Activated naive CD4-positive, alpha-beta T cell treated with anti-CD3 and anti-CD28 coated beads, Interleukin-2, amount 10 ng/mL, durations not matched to agents 7 days and 5 days (primary cell): ENCODE data around the gene NCK2.

Experiments
- CTCF ChIA-PET: fragments of 350-600 bp; sonication (Branson Sonifier 250); formaldehyde crosslinking; loops from one replicate; lab custom pipeline; 2021; ENCODE audit warnings: antibody characterized with exemption; lab: Charles Lee
- DNase-seq: peaks from one replicate; pipeline ENCODE4 v3.0.0-alpha.2; 2020
- H3K27ac Mint-ChIP-seq: one replicate; pipeline ENCODE4 v1.8.0; 2021; ENCODE audit warnings: mild to moderate bottlenecking, moderate library complexity, mixed read lengths
- H3K27me3 Mint-ChIP-seq: one replicate; pipeline ENCODE4 v1.8.0; 2021; ENCODE audit warnings: mild to moderate bottlenecking, mixed read lengths
- H3K36me3 Mint-ChIP-seq: one replicate; pipeline ENCODE4 v1.8.0; 2021; ENCODE audit warnings: mixed read lengths
- H3K4me1 Mint-ChIP-seq: one replicate; pipeline ENCODE4 v1.8.0; 2021; ENCODE audit warnings: mixed read lengths
- H3K4me3 Mint-ChIP-seq: one replicate; pipeline ENCODE4 v1.8.0; 2021; ENCODE audit warnings: mild to moderate bottlenecking, moderate library complexity, mixed read lengths
- H3K9me3 Mint-ChIP-seq: one replicate; pipeline ENCODE4 v1.8.0; 2021; ENCODE audit warnings: mixed read lengths

Gene NCK2

DNA sequence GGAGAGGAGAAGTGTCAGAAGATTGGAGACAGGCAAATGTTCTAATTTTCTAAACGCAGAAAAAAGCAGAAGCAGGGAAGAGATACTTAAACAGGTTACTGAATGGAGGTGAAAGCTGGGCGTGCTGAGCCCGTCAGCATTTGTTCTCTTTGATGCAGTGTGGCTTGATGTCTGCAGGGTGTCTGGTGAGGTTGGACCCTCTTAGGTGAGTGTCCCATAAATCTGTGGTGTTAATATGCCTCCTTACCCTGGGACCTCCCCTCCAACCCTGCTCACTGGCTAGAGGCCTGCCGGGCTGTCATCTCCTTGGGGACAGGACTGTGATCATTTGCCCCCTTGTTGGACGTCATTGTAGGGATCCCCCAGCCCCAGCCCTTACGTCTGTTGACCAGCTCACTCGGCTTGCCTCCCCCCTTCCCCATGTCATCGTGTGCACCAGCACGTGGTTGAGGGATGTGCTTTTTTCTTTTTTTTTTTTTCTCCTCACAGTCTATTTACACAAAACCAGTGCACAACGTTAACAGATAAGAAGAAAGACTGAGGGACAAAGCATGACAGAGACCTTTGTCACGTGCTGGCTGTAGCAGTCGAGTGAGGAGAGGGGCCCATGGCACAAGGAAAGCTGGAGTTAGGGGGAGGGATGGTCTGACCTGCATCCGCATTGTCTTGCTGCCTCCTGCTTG, 56.4 kb downstream of the NCK2 start:
- Mint-ChIP-seq H3K27ac (peak overlapping the region; percentile 98), H3K27me3 (no peaks in the 10 kb centered on the region), H3K36me3 (peaks cover 63% of the 10 kb centered on the region), H3K4me3 (peak overlapping the region; percentile 55), H3K4me1 (peaks cover 93% of the 10 kb centered on the region), H3K9me3 (no peaks in the 10 kb centered on the region)
- CTCF ChIA-PET = interaction anchor here (1.1 kb wide), 1 partner anchor 9 kb away, joined by 4 read pairs; no protein-coding TSS in a partner anchor
- no peak for DNase-seq

DNA sequence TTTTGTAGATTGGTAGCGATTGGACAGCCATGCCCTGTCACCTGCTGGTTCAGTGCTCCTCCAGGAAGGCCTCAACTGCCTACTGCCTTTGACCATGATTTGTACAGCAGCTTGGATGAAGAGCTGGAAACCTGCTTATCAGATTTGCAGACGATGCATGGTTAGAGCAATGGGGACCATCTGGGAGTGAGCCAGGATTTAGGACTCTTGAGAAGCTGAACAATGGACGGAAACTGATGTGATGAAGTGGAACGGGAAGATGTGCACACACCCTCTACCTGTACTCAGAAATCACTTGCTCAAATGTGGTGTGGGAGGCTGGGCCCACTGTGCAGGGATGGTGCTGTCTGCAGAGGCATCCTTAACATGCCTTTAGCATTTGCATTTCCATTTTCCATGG, 57.2 kb downstream of the NCK2 start:
- CTCF ChIA-PET = interaction anchor here (1.1 to 1.4 kb wide), 2 partner anchors 10 to 15 kb away, joined by 3 to 4 read pairs; no protein-coding TSS in a partner anchor
- Mint-ChIP-seq H3K4me1 (peaks cover 88% of the 10 kb centered on the region), H3K36me3 (peaks cover 61% of the 10 kb centered on the region), H3K9me3 (no peaks in the 10 kb centered on the region), H3K27ac (peak overlapping the region; percentile 98), H3K27me3 (no peaks in the 10 kb centered on the region), H3K4me3 (no peak overlapping the region)
- no peak for DNase-seq

DNA sequence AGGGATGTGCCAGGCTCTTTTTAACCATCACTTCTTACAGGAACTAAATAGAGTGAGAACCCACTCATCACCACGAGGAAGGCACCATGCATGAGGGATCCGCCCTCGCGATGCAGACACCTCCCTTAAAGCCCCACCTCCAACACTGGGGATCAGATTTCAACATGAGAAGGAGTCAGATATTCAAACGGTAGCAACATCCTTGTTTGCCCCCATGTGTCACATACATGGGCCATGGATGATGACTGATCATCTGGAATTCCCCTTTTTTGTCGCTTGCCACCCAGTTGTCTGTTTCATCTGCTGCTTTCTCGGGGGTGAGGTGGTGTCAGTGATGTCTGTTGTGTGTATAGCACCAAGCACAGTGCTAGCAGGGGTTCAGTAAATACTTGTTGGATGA, 57.9 kb downstream of the NCK2 start:
- CTCF ChIA-PET = interaction anchor here (1.1 to 1.4 kb wide), 2 partner anchors 15 to 55 kb away, joined by 3 read pairs; no protein-coding TSS in a partner anchor
- H3K4me1 Mint-ChIP-seq = peaks cover 85% of the 10 kb centered on the region
- H3K36me3 Mint-ChIP-seq = peaks cover 61% of the 10 kb centered on the region
- peak; percentile 54 for DNase-seq
- peak overlapping the region; percentile 14 for H3K4me3 Mint-ChIP-seq
- no peaks in the 10 kb centered on the region for H3K9me3 Mint-ChIP-seq
- peak overlapping the region; percentile 98 for H3K27ac Mint-ChIP-seq
- H3K27me3 Mint-ChIP-seq = no peaks in the 10 kb centered on the region

DNA sequence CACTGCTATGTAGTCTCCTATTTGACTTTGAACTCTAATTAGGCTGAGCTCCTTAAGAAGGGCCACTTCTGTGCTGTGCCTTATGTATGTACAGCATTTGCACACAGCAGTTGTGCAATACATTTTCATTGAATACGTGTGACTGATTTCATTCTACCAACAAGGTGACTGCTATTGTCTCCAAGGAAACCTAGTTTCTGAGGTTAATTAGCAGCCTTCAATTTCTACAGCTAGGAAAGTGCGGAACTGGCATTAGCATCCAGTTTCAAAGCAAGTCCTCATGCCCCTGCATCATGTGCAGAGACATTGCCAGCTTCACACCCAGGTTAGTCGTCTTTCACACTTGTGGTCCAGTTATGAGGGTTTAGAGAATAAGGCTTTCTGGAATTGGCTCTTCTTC, 58.6 kb downstream of the NCK2 start:
- Mint-ChIP-seq H3K27me3 (no peaks in the 10 kb centered on the region), H3K9me3 (no peaks in the 10 kb centered on the region), H3K4me3 (no peak overlapping the region), H3K36me3 (peaks cover 63% of the 10 kb centered on the region), H3K4me1 (peaks cover 83% of the 10 kb centered on the region), H3K27ac (peak overlapping the region; percentile 98)
- DNase-seq = no peak
- CTCF ChIA-PET = interaction anchor here (1.1 to 1.4 kb wide), 3 partner anchors 16 to 85 kb away, joined by 3 read pairs; no protein-coding TSS in a partner anchor

DNA sequence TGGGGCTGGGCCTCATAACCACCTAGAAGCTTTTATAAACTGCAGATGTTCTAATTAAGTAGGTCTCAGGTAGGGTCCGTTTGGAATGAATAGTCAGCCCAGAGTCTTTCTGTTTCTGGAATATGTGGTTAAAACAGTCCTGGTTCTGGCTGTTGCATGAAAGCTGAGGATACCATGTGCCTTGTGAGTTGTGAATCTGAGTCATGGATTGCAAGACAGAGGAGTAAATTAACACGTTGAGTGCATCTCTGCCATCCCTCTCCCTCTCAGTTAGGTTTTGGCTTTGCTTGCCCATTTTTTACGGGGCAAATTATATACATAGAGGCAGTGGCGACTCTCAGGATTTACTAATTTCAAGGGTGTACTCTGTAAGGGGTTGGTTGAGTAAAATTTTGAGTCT, 59.1 kb downstream of the NCK2 start:
- Mint-ChIP-seq H3K4me3 (no peak overlapping the region), H3K36me3 (peaks cover 64% of the 10 kb centered on the region), H3K4me1 (peaks cover 83% of the 10 kb centered on the region), H3K27me3 (no peaks in the 10 kb centered on the region), H3K27ac (peak overlapping the region; percentile 74), H3K9me3 (no peaks in the 10 kb centered on the region)
- no peak for DNase-seq
- CTCF ChIA-PET = interaction anchor here (0.8 to 1.9 kb wide), 5 partner anchors 13 to 85 kb away, joined by 3 to 4 read pairs (median 3); no protein-coding TSS in a partner anchor

DNA sequence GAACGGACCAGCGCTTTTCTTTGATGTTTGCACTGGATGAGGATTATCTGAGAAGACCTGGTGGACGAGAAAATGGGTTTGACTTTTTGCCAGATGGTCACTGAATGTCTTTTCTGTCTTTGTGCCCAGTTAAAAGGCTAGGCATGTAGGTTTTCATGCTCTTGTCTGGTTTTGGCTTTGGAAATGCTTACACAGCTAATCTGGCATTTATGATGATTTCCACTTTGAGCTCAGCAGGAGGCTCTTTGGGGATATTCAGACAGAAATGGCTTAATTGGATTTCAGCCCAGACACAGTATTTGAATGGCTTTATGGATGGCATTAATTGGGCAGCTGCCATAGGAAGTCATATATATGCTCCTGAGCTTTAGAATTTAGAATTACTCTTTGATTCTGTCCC, 59.6 kb downstream of the NCK2 start:
- Mint-ChIP-seq H3K36me3 (peaks cover 64% of the 10 kb centered on the region), H3K27me3 (no peaks in the 10 kb centered on the region), H3K4me1 (peaks cover 82% of the 10 kb centered on the region), H3K4me3 (no peak overlapping the region), H3K27ac (peak overlapping the region; percentile 74), H3K9me3 (no peaks in the 10 kb centered on the region)
- CTCF ChIA-PET = interaction anchor here (0.8 to 1.9 kb wide), 4 partner anchors 12 to 84 kb away, joined by 3 to 4 read pairs (median 3); no protein-coding TSS in a partner anchor
- no peak for DNase-seq

DNA sequence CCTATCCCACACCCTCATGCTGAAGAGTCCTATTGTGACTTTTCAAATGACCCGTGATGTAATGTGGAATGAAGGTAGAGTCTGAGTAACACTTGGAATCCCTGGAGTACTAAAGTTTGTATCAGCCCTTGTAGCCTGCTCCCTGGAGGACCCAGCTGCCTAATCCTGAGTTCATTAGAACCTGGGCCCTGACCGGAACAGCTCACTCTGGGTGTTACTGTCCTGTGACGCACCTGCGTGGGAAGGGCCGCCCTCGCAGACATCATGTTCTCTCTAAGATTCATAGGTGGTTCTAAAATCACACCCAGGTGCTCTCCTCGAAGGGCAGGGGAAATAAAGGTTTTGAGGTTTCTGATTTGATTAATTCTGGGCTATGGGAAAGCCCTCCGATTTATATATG, 62.3 kb downstream of the NCK2 start:
- Mint-ChIP-seq H3K27ac (no peak overlapping the region), H3K4me1 (peaks cover 77% of the 10 kb centered on the region), H3K27me3 (no peaks in the 10 kb centered on the region), H3K4me3 (no peak overlapping the region), H3K9me3 (no peaks in the 10 kb centered on the region), H3K36me3 (peaks cover 51% of the 10 kb centered on the region)
- no peak for DNase-seq
- CTCF ChIA-PET = no interaction called here

DNA sequence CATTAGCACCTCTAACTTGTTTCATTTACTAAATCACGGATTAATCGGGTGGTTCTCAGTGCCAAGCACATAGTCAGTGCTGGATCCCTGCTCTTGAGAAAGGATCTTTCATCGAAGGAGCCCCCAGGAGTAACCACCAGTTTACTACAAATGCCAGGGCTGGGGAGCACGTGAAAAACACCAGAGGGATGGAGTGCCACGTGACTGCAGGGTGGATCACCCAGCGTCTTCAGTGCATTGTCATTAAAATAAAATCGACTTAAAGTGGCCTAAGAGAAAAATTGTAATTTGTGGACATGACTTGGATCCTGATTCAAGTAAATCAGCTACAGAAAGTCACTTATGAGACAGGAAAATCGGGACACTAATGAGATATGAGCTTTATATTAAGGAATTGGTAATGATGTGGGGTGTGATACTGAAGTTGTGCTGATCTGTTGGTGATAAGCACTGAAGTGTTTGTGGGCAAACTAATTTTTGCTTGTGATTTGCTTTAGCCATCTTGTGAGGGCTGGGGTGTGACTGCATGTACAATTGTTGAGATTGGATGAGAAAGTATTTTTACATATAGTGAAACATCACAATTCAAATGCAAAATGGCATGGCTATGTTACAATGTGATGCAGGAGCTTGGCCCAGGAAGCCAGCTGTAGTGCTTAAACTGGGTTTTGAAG, 63.8 kb downstream of the NCK2 start:
- Mint-ChIP-seq H3K36me3 (peaks cover 41% of the 10 kb centered on the region), H3K27ac (peak overlapping the region; percentile 56), H3K4me1 (peaks cover 64% of the 10 kb centered on the region), H3K9me3 (no peaks in the 10 kb centered on the region), H3K4me3 (no peak overlapping the region), H3K27me3 (no peaks in the 10 kb centered on the region)
- DNase-seq = no peak
- CTCF ChIA-PET = no interaction called here

DNA sequence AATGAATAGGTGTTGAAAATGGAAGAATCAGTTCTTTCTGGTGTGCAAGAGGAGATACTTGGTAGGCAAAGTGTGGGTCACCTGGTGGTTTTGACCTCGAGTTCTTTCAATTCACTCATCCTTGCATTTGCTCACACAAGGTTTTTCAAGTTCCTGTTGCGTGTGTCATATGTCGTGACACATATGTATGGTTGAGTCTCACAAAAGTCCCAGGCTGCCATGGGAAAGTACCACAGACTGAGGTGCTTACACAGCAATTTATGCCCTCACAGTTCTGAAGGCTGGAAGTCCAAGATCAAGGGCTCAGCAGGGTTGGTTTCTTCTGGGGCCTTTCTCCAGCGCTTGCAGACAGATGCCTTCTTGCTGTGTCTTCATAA, 64.4 kb downstream of the NCK2 start:
- Mint-ChIP-seq H3K27ac (no peak overlapping the region), H3K9me3 (no peaks in the 10 kb centered on the region), H3K4me1 (peaks cover 61% of the 10 kb centered on the region), H3K27me3 (no peaks in the 10 kb centered on the region), H3K36me3 (peaks cover 40% of the 10 kb centered on the region), H3K4me3 (no peak overlapping the region)
- DNase-seq = no peak
- CTCF ChIA-PET = no interaction called here

DNA sequence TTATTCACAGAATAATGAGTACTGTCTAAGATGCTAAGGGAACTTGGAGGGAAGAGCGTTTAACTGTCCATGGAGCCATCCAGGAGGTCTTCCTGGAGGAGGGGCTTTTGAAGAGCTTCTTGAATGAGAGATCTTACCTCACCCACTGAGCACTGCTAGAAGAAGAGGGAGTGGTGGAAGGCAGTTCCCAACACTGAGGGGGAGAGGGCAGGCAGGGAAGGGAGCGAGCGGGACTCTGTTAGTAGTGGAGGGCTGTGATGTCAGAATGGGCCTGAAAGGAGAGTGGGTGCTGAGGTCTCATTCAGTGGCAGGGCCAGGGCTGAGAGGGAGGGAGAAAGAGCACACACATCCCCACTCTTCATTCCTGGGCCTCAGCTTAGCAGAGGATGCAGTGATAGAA, 65.0 kb downstream of the NCK2 start:
- no peak for DNase-seq
- CTCF ChIA-PET = no interaction called here
- H3K36me3 Mint-ChIP-seq = peaks cover 39% of the 10 kb centered on the region
- no peak overlapping the region for H3K27ac Mint-ChIP-seq
- H3K4me3 Mint-ChIP-seq = no peak overlapping the region
- H3K27me3 Mint-ChIP-seq = no peaks in the 10 kb centered on the region
- peaks cover 60% of the 10 kb centered on the region for H3K4me1 Mint-ChIP-seq
- no peaks in the 10 kb centered on the region for H3K9me3 Mint-ChIP-seq

DNA sequence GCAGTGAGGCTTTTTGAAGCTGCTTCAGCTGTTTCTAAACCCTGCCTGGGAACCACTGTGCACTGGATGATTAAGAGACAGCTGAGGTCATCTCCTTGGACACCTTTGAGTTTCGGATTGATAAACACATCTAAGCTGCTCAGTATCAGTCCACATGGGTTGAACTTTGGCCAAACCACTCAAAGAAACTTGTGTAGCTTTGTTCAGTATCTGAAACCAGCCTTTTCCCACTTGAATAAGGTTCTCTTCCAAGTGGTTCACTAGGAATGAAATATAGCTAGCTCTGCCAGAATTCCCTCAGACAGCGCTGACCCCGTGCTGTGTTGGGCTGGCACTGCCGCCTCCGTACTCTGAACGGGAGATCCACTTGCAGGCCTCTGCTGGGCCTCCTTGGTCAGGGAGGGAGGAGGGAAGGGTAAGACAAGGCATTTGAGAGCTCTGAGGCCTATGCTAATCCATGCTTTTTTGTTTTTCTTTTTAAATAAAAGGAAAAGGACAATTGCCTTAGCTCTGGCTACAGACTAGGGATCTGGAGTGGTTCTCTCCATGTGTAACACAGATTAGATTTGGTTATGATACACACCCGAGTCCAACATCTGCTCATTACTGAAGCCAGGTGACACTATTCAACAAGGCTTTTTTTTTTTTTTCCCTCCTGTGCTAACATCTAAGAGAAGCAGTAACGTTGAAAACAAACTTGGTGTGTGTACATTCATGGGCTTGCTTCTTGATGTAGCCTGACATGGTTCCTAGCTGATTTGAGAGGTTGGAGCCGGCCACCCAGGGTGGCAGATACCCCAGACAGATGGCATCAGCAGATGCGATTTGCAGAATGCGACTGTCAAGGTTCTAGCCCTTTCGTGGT, 67.7 kb downstream of the NCK2 start:
- no peak overlapping the region for H3K27ac Mint-ChIP-seq

DNA sequence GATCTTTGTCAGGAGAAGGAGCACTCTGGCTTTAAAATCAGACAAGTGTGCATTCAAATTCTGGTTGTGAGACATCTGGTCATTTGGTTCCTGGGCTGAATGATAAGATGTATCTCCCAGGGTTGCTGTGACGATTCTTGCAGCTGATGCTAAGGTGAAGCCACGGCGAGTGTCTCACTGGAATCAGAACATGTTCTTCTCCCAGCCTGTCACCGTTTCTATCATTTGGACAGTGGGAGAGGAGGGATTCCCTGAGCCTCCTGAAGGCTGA, 68.3 kb downstream of the NCK2 start:
- H3K27me3 Mint-ChIP-seq = no peaks in the 10 kb centered on the region
- no peak overlapping the region for H3K27ac Mint-ChIP-seq
- peaks cover 55% of the 10 kb centered on the region for H3K4me1 Mint-ChIP-seq
- CTCF ChIA-PET = no interaction called here
- peaks cover 49% of the 10 kb centered on the region for H3K36me3 Mint-ChIP-seq
- no peaks in the 10 kb centered on the region for H3K9me3 Mint-ChIP-seq
- DNase-seq = no peak
- no peak overlapping the region for H3K4me3 Mint-ChIP-seq

More for the DNA sequence above, 67.7 kb downstream of the NCK2 start:
- no peak for DNase-seq
- CTCF ChIA-PET = interaction anchor here (0.7 to 1.0 kb wide), 2 partner anchors 21 to 55 kb away, joined by 3 read pairs; no protein-coding TSS in a partner anchor
- no peaks in the 10 kb centered on the region for H3K27me3 Mint-ChIP-seq
- H3K36me3 Mint-ChIP-seq = peaks cover 46% of the 10 kb centered on the region
- H3K9me3 Mint-ChIP-seq = no peaks in the 10 kb centered on the region
- H3K4me3 Mint-ChIP-seq = no peak overlapping the region
- peaks cover 58% of the 10 kb centered on the region for H3K4me1 Mint-ChIP-seq

DNA sequence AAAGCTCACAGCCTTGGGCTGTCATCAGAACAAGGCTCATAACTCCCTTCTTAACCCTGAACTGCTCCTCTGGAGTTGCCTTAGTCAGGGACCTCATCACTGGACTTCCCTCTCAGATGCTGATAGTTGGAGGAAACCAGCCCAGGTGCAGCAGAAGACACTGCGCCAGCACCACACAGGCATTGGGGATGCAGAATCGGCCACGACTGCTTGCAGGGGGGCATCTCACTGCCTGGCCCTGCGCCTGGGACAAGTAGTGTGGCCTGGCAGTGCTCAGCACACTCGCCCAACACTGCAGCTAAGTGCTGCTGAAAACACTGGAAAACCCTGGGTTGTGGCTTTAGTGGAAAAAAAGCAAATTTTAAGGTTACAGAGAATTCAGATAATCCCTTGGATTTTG, 68.7 kb downstream of the NCK2 start:
- no peak overlapping the region for H3K27ac Mint-ChIP-seq
- CTCF ChIA-PET = no interaction called here

DNA sequence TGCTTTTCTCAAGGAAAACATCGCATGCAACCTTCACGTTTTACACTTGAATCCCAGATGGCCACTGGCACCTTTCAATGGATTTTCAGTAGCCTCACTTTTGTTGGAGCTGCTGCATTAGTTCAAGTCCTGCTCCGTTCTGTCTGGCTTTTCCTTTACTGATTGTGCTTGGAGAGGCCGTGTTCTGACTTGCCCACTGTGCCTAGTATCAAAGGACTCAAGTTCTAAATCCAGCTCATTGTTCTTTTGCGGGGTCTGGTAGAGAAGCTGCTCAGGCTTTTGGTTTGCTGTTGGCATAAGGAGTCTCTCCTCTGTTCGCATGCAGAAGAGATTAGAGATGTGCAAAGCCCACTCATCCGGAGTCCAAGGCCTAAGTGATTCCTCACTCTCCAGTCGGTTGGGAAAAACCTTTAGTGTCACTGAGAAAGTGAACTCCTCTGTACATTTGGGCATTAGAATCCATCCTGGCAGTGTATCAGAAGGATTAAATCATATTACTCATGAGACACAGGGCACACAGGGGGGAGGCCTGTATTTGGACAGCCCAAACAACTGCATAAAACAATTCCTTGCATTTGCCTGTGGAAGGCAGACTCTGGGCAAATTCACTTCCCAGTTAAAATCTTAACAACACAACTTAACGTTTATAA, 69.7 kb downstream of the NCK2 start:
- Mint-ChIP-seq H3K36me3 (peaks cover 49% of the 10 kb centered on the region), H3K27ac (peak overlapping the region; percentile 11), H3K27me3 (no peaks in the 10 kb centered on the region), H3K4me1 (peaks cover 46% of the 10 kb centered on the region), H3K4me3 (no peak overlapping the region), H3K9me3 (no peaks in the 10 kb centered on the region)
- CTCF ChIA-PET = no interaction called here
- no peak for DNase-seq

More for the DNA sequence above, 68.7 kb downstream of the NCK2 start:
- H3K9me3 Mint-ChIP-seq = no peaks in the 10 kb centered on the region
- peaks cover 49% of the 10 kb centered on the region for H3K36me3 Mint-ChIP-seq
- H3K27me3 Mint-ChIP-seq = no peaks in the 10 kb centered on the region
- DNase-seq = no peak
- H3K4me3 Mint-ChIP-seq = no peak overlapping the region
- H3K4me1 Mint-ChIP-seq = peaks cover 52% of the 10 kb centered on the region
